ENCODE results near the gene TMEM140. TPM values are rescaled to one million over a fixed set of nuclear protein-coding genes. Genes with fewer than 3 reads are reported as not detected.

The TMEM140 gene
- total and polyA plus RNA-seq, 9 of the 15 experiments (the other 6 are each of a cell fraction or from before 2014, with no cell fraction given), result 0.03 to 0.82 (median 0.23) TPM

DNA sequence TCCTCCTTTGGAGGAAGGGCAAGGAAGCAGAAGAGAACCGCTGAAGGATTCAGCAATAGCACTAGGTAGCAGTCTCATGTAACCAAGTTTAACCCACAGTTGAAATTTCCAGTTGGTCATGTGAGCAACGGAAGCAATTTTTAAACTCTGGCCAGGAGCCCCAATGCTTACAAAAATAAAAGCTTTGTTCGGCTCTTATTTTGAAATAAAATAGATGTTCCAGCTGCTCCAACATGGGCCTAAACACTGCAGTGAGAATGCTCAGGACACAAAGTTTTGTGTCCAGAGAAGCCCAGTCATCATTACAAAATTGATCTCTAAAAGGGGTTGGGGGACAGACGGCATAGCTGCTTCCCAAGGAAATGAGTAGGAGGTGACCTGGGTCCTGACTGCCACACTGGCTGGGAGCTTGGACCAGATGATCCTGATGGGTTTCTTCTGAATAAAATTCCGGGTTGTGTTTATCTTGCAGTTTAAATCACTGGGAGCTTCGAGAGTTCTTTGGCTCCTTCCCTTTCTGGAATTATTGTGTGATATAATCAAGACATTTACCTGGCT lies 452 bp upstream of the TMEM140 start (continued):
- no peak for TF ChIP-seq RNF2 (IDR thresholded peaks at IDR 0.05)
- no peak for TF ChIP-seq ILK (tag; IDR thresholded peaks at IDR 0.05; ENCODE audit: borderline replicate concordance, low read depth)
- no peak for TF ChIP-seq KDM1A (IDR thresholded peaks at IDR 0.05)
- no peak for TF ChIP-seq ETV6 (IDR thresholded peaks at IDR 0.05; ENCODE audit: borderline replicate concordance in 1 of 2, low read depth in 2 of 2, low read length in 1 of 2)
- no peak for TF ChIP-seq ETV6 (CRISPR knock-in tag; IDR thresholded peaks at IDR 0.05; ENCODE audit: borderline replicate concordance)
- TF ChIP-seq YY1 (IDR thresholded peaks at IDR 0.05; ENCODE audit: borderline replicate concordance in 1 of 3, control insufficient read depth in 1 of 3, extremely low read depth in 1 of 3, insufficient read depth in 3 of 3, insufficient read length in 1 of 3, insufficient replicate concordance in 2 of 3, low read depth in 1 of 3, low read length in 2 of 3), result no peak
- no peak for TF ChIP-seq ZNF586 (CRISPR knock-in tag; conservative IDR thresholded peaks at IDR 0.05)
- TF ChIP-seq, protein P1, sequence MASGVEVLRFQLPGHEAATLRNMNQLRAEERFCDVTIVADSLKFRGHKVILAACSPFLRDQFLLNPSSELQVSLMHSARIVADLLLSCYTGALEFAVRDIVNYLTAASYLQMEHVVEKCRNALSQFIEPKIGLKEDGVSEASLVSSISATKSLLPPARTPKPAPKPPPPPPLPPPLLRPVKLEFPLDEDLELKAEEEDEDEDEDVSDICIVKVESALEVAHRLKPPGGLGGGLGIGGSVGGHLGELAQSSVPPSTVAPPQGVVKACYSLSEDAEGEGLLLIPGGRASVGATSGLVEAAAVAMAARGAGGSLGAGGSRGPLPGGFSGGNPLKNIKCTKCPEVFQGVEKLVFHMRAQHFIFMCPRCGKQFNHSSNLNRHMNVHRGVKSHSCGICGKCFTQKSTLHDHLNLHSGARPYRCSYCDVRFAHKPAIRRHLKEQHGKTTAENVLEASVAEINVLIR (CRISPR knock-in tag; IDR thresholded peaks at IDR 0.05), result no peak
- TF ChIP-seq, protein P2, sequence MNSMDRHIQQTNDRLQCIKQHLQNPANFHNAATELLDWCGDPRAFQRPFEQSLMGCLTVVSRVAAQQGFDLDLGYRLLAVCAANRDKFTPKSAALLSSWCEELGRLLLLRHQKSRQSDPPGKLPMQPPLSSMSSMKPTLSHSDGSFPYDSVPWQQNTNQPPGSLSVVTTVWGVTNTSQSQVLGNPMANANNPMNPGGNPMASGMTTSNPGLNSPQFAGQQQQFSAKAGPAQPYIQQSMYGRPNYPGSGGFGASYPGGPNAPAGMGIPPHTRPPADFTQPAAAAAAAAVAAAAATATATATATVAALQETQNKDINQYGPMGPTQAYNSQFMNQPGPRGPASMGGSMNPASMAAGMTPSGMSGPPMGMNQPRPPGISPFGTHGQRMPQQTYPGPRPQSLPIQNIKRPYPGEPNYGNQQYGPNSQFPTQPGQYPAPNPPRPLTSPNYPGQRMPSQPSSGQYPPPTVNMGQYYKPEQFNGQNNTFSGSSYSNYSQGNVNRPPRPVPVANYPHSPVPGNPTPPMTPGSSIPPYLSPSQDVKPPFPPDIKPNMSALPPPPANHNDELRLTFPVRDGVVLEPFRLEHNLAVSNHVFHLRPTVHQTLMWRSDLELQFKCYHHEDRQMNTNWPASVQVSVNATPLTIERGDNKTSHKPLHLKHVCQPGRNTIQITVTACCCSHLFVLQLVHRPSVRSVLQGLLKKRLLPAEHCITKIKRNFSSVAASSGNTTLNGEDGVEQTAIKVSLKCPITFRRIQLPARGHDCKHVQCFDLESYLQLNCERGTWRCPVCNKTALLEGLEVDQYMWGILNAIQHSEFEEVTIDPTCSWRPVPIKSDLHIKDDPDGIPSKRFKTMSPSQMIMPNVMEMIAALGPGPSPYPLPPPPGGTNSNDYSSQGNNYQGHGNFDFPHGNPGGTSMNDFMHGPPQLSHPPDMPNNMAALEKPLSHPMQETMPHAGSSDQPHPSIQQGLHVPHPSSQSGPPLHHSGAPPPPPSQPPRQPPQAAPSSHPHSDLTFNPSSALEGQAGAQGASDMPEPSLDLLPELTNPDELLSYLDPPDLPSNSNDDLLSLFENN (IDR thresholded peaks at IDR 0.05; ENCODE audit: low read depth in 2 of 2, low read length in 2 of 2), result no peak
- TF ChIP-seq MCM2 (IDR thresholded peaks at IDR 0.05; ENCODE audit: low read depth), result no peak
- TF ChIP-seq, protein P3, sequence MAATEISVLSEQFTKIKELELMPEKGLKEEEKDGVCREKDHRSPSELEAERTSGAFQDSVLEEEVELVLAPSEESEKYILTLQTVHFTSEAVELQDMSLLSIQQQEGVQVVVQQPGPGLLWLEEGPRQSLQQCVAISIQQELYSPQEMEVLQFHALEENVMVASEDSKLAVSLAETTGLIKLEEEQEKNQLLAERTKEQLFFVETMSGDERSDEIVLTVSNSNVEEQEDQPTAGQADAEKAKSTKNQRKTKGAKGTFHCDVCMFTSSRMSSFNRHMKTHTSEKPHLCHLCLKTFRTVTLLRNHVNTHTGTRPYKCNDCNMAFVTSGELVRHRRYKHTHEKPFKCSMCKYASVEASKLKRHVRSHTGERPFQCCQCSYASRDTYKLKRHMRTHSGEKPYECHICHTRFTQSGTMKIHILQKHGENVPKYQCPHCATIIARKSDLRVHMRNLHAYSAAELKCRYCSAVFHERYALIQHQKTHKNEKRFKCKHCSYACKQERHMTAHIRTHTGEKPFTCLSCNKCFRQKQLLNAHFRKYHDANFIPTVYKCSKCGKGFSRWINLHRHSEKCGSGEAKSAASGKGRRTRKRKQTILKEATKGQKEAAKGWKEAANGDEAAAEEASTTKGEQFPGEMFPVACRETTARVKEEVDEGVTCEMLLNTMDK (IDR thresholded peaks at IDR 0.05; ENCODE audit: borderline replicate concordance, insufficient read depth, low read depth, low read length, poor library complexity, severe bottlenecking), result no peak
- TF ChIP-seq KLF6 (CRISPR knock-in tag; IDR thresholded peaks at IDR 0.05; ENCODE audit: borderline replicate concordance), result peak; percentile 5; the same call in 1 of the 2 replicates
- peak in 1 of 2 experiments; percentile 52; a peak in 1 of 4 replicates for TF ChIP-seq MAZ (CRISPR knock-in tag; conservative IDR thresholded peaks at IDR 0.05 in 1 of 2, IDR thresholded peaks at IDR 0.05 in 1 of 2)
- TF ChIP-seq SMARCC2 (IDR thresholded peaks at IDR 0.05; ENCODE audit: low read depth), result no peak
- no peak for TF ChIP-seq RBM39 (optimal IDR thresholded peaks at IDR 0.05; ENCODE audit: low read depth, low read length)
- TF ChIP-seq ZNF830 (CRISPR knock-in tag; IDR thresholded peaks at IDR 0.05), result no peak
- TF ChIP-seq SPI1 (IDR thresholded peaks at IDR 0.05; ENCODE audit: borderline replicate concordance, low read depth, low read length), result no peak
- TF ChIP-seq, protein P4, sequence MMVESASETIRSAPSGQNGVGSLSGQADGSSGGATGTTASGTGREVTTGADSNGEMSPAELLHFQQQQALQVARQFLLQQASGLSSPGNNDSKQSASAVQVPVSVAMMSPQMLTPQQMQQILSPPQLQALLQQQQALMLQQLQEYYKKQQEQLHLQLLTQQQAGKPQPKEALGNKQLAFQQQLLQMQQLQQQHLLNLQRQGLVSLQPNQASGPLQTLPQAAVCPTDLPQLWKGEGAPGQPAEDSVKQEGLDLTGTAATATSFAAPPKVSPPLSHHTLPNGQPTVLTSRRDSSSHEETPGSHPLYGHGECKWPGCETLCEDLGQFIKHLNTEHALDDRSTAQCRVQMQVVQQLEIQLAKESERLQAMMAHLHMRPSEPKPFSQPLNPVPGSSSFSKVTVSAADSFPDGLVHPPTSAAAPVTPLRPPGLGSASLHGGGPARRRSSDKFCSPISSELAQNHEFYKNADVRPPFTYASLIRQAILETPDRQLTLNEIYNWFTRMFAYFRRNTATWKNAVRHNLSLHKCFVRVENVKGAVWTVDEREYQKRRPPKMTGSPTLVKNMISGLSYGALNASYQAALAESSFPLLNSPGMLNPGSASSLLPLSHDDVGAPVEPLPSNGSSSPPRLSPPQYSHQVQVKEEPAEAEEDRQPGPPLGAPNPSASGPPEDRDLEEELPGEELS (CRISPR knock-in tag; IDR thresholded peaks at IDR 0.05; ENCODE audit: borderline replicate concordance), result no peak

All from K562 (cell line).